Endodermal cell (in vitro differentiated cells): ENCODE measurements around the gene PTPRT. TPM values are rescaled to one million over a fixed set of nuclear protein-coding genes. Genes with fewer than 3 reads are reported as not detected.

ENCODE experiments used
- DNase-seq: peaks from one replicate; pipeline ENCODE4 v3.0.0-alpha.2; 2017
- H3K27ac ChIP-seq: 2 replicates; pipeline ENCODE4 v1.5.1; 2013; ENCODE audit warnings: mild to moderate bottlenecking, low read depth, low read length, moderate library complexity
- H3K27me3 ChIP-seq: 2 replicates; pipeline ENCODE4 v1.6.1; 2013; ENCODE audit warnings: mild to moderate bottlenecking, low read length, moderate library complexity; ENCODE audit not compliant: insufficient read depth, control insufficient read depth, poor library complexity, severe bottlenecking
- H3K36me3 ChIP-seq: 2 replicates; pipeline ENCODE4 v1.7.0; 2013; ENCODE audit warnings: mild to moderate bottlenecking, low read length, moderate library complexity; ENCODE audit not compliant: control insufficient read depth, insufficient read depth
- H3K4me1 ChIP-seq: one replicate; pipeline ENCODE4 v1.7.0; 2013; ENCODE audit warnings: low read length; ENCODE audit not compliant: control insufficient read depth, insufficient read depth
- H3K4me3 ChIP-seq: 2 replicates; pipeline ENCODE4 v1.5.1; 2013; ENCODE audit warnings: mild to moderate bottlenecking, low read length, moderate library complexity
- H3K9ac ChIP-seq: 2 replicates; pipeline ENCODE4 v1.6.1; 2013; ENCODE audit warnings: mild to moderate bottlenecking, low read length, moderate library complexity; ENCODE audit not compliant: poor library complexity, severe bottlenecking; ENCODE audit errors: extremely low read depth
- H3K9me3 ChIP-seq: 2 replicates; pipeline ENCODE4 v1.6.1; 2013; ENCODE audit warnings: mild to moderate bottlenecking, low read length, moderate library complexity; ENCODE audit not compliant: control insufficient read depth
- H3K27ac Mint-ChIP-seq: 2 replicates; pipeline ENCODE4 v1.8.0; 2020; ENCODE audit warnings: mixed read lengths
- H3K27me3 Mint-ChIP-seq: 2 replicates; pipeline ENCODE4 v1.8.0; 2021; ENCODE audit warnings: mild to moderate bottlenecking, mixed read lengths; ENCODE audit not compliant: insufficient read depth
- H3K36me3 Mint-ChIP-seq: 2 replicates; pipeline ENCODE4 v1.8.0; 2020; ENCODE audit warnings: low read depth, mixed read lengths
- H3K4me1 Mint-ChIP-seq: 2 replicates; pipeline ENCODE4 v1.8.0; 2020; ENCODE audit warnings: mixed read lengths
- H3K4me3 Mint-ChIP-seq: 2 replicates; pipeline ENCODE4 v1.8.0; 2020; ENCODE audit warnings: mild to moderate bottlenecking, moderate library complexity, mixed read lengths
- H3K9me3 Mint-ChIP-seq: 2 replicates; pipeline ENCODE4 v1.8.0; 2020; ENCODE audit warnings: mild to moderate bottlenecking, mixed read lengths
- WGBS, 2 experiments: methylation state at CpG; one replicate each; pipeline versions ENCODE4 v1.1.5 to v1.1.7; 2013; ENCODE audit warnings: missing lambda C conversion rate in 2 of 2, mixed read lengths in 1 of 2; ENCODE audit not compliant: insufficient coverage in 1 of 2, insufficient read length in 1 of 2; 5-methylcytosine and 5-hydroxymethylcytosine counted together
- total RNA-seq, 2 donors: library from RNA; stranded (reverse); fragmentation: NEBNext Ultra II Directional in 1 of 2; extraction: Animal tissue kit (Norgen Biotek cat#: 25700) in 1 of 2; gene quantifications; 2 replicates in 1 of 2; 3 replicates in 1 of 2; pipeline ENCODE4 v1.2.1, GENCODE V29; 2021
- TF ChIP-seq, protein P1 (sequence below): fragments of 200-600 bp; sonication (generic); conservative IDR thresholded peaks from 2 replicates; pipeline ENCODE4 v1.5.0; 2021; ENCODE audit warnings: antibody characterized with exemption, mild to moderate bottlenecking

PTPRT gene
- total RNA-seq, 2 donors from 2014 or later, result 2.3 to 2.7 TPM

GRCh38 chr20:43187476-43188233, 2.1 kb downstream of the PTPRT start:
- H3K4me3 ChIP-seq, result peak overlapping the region; percentile 81
- no peak overlapping the region for H3K27ac ChIP-seq
- peak; percentile 94 for DNase-seq
- no peaks in the 10 kb centered on the region for H3K36me3 ChIP-seq
- no peak overlapping the region for H3K9ac ChIP-seq
- Mint-ChIP-seq H3K4me1 (peaks cover 12% of the 10 kb centered on the region), H3K36me3 (no peaks in the 10 kb centered on the region), H3K27me3 (peaks cover 77% of the 10 kb centered on the region), H3K9me3 (no peaks in the 10 kb centered on the region), H3K4me3 (peak overlapping the region; percentile 59), H3K27ac (no peak overlapping the region)
- TF ChIP-seq, protein P1, sequence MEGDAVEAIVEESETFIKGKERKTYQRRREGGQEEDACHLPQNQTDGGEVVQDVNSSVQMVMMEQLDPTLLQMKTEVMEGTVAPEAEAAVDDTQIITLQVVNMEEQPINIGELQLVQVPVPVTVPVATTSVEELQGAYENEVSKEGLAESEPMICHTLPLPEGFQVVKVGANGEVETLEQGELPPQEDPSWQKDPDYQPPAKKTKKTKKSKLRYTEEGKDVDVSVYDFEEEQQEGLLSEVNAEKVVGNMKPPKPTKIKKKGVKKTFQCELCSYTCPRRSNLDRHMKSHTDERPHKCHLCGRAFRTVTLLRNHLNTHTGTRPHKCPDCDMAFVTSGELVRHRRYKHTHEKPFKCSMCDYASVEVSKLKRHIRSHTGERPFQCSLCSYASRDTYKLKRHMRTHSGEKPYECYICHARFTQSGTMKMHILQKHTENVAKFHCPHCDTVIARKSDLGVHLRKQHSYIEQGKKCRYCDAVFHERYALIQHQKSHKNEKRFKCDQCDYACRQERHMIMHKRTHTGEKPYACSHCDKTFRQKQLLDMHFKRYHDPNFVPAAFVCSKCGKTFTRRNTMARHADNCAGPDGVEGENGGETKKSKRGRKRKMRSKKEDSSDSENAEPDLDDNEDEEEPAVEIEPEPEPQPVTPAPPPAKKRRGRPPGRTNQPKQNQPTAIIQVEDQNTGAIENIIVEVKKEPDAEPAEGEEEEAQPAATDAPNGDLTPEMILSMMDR, result peak; percentile 99
- peaks cover 63% of the 10 kb centered on the region for H3K27me3 ChIP-seq
- H3K9me3 ChIP-seq, result no peaks in the 10 kb centered on the region
- WGBS, 2 experiments, result 9 to 63% methylated on average over 3 to 24 of the region's 24 CpGs
- peaks cover 3% of the 10 kb centered on the region for H3K4me1 ChIP-seq

GRCh38 chr20:43186312-43186711, 3.4 kb downstream of the PTPRT start:
- Histone ChIP-seq H3K27me3 (peaks cover 50% of the 10 kb centered on the region), H3K9me3 (no peaks in the 10 kb centered on the region), H3K36me3 (no peaks in the 10 kb centered on the region), H3K9ac (no peak overlapping the region), H3K27ac (no peak overlapping the region), H3K4me3 (no peak overlapping the region), H3K4me1 (peaks cover 3% of the 10 kb centered on the region)
- no peak overlapping the region for H3K27ac Mint-ChIP-seq
- no peaks in the 10 kb centered on the region for H3K36me3 Mint-ChIP-seq
- no peaks in the 10 kb centered on the region for H3K9me3 Mint-ChIP-seq
- TF ChIP-seq, protein P1, result no peak
- no peak overlapping the region for H3K4me3 Mint-ChIP-seq
- DNase-seq, result no peak
- 72 to 76% methylated on average over 4 to 9 of the region's 9 CpGs for WGBS, 2 experiments
- peaks cover 12% of the 10 kb centered on the region for H3K4me1 Mint-ChIP-seq
- H3K27me3 Mint-ChIP-seq, result peaks cover 70% of the 10 kb centered on the region

DNA sequence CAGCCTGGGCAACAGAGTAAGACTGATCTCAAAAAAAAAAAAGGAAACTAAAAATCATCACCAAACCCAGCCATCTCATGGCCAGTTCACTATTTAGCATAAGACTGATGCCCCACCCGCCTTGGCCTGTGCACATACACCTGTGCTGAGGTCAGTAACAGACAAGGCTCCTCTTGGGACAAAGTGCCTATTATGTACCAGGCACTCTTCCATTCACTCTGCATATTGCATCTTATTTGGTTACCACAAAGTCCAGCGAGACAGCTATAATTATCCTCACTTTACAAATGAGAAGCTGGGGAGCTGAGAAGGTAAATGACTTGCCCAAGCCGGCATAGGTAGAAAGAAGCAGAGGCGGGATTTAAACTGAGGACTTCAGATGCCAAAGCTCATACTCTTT, 3.8 kb downstream of the PTPRT start:
- TF ChIP-seq, protein P1, result no peak
- no peak for DNase-seq
- Histone ChIP-seq H3K9ac (no peak overlapping the region), H3K36me3 (no peaks in the 10 kb centered on the region), H3K27me3 (peaks cover 46% of the 10 kb centered on the region), H3K27ac (no peak overlapping the region), H3K4me3 (no peak overlapping the region), H3K9me3 (no peaks in the 10 kb centered on the region), H3K4me1 (peaks cover 3% of the 10 kb centered on the region)
- Mint-ChIP-seq H3K9me3 (no peaks in the 10 kb centered on the region), H3K36me3 (no peaks in the 10 kb centered on the region), H3K4me3 (no peak overlapping the region), H3K27ac (no peak overlapping the region), H3K4me1 (peaks cover 11% of the 10 kb centered on the region), H3K27me3 (peaks cover 66% of the 10 kb centered on the region)
- 83 to 90% methylated on average over 1 to 4 of the region's 4 CpGs for WGBS, 2 experiments
